HL-60 (cell line): ENCODE results near the gene TRMT2B.

Experiments used
- GABPA ChIP-seq: IDR thresholded peaks from 2 replicates; pipeline ENCODE4 v1.6.1; 2012; ENCODE audit warnings: low read depth
- POLR2AphosphoS5 ChIP-seq: IDR thresholded peaks from 2 replicates; pipeline ENCODE4 v1.6.1; 2012; ENCODE audit warnings: low read depth
- SPI1 ChIP-seq: IDR thresholded peaks from 2 replicates; pipeline ENCODE4 v1.6.1; 2012; ENCODE audit warnings: low read depth, mild to moderate bottlenecking, borderline replicate concordance
- TF ChIP-seq, protein P1 (sequence below): IDR thresholded peaks from one replicate; pipeline ENCODE4 v1.5.1; 2011; ENCODE audit warnings: low read length, control low read depth, inconsistent platforms; ENCODE audit not compliant: insufficient read depth
- TF ChIP-seq, protein P2 (sequence below): IDR thresholded peaks from 2 replicates; pipeline ENCODE4 v1.6.1; 2012; ENCODE audit warnings: low read depth; ENCODE audit not compliant: insufficient replicate concordance

- TF ChIP-seq POLR2AphosphoS5 (no peak), GABPA (no peak), SPI1 (no peak)
- TF ChIP-seq, protein P1, sequence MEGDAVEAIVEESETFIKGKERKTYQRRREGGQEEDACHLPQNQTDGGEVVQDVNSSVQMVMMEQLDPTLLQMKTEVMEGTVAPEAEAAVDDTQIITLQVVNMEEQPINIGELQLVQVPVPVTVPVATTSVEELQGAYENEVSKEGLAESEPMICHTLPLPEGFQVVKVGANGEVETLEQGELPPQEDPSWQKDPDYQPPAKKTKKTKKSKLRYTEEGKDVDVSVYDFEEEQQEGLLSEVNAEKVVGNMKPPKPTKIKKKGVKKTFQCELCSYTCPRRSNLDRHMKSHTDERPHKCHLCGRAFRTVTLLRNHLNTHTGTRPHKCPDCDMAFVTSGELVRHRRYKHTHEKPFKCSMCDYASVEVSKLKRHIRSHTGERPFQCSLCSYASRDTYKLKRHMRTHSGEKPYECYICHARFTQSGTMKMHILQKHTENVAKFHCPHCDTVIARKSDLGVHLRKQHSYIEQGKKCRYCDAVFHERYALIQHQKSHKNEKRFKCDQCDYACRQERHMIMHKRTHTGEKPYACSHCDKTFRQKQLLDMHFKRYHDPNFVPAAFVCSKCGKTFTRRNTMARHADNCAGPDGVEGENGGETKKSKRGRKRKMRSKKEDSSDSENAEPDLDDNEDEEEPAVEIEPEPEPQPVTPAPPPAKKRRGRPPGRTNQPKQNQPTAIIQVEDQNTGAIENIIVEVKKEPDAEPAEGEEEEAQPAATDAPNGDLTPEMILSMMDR: no peak
- TF ChIP-seq, protein P2, sequence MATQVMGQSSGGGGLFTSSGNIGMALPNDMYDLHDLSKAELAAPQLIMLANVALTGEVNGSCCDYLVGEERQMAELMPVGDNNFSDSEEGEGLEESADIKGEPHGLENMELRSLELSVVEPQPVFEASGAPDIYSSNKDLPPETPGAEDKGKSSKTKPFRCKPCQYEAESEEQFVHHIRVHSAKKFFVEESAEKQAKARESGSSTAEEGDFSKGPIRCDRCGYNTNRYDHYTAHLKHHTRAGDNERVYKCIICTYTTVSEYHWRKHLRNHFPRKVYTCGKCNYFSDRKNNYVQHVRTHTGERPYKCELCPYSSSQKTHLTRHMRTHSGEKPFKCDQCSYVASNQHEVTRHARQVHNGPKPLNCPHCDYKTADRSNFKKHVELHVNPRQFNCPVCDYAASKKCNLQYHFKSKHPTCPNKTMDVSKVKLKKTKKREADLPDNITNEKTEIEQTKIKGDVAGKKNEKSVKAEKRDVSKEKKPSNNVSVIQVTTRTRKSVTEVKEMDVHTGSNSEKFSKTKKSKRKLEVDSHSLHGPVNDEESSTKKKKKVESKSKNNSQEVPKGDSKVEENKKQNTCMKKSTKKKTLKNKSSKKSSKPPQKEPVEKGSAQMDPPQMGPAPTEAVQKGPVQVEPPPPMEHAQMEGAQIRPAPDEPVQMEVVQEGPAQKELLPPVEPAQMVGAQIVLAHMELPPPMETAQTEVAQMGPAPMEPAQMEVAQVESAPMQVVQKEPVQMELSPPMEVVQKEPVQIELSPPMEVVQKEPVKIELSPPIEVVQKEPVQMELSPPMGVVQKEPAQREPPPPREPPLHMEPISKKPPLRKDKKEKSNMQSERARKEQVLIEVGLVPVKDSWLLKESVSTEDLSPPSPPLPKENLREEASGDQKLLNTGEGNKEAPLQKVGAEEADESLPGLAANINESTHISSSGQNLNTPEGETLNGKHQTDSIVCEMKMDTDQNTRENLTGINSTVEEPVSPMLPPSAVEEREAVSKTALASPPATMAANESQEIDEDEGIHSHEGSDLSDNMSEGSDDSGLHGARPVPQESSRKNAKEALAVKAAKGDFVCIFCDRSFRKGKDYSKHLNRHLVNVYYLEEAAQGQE: no peak
Observed at GRCh38 chrX:101062176-101062575, 10.3 kb upstream of the TRMT2B start.
